Thoracic aorta (tissue), 2 donors: Measurements from ENCODE around the gene NAA25. TPM values are rescaled to one million over a fixed set of nuclear protein-coding genes. Genes with fewer than 3 reads are reported as not detected.
"Not testable (repeated sequence)": the region's sequence is repeated elsewhere in the genome, so short reads cannot be mapped to it uniquely, and the experiment has no call there.

Source experiments
- ATAC-seq: fragments of 150-250 bp; one replicate; pipeline ENCODE4 v1.8.0; 2017; ENCODE audit warnings: low read depth; ENCODE audit not compliant: insufficient number of reproducible peaks, low FRiP score
- DNase-seq: peaks from one replicate; pipeline ENCODE4 v3.0.0-alpha.2; 2020; ENCODE audit warnings: low spot score
- H3K27ac ChIP-seq, 2 donors: fragments of 200-600 bp; sonication (generic); 1 replicate in 1 of 2; 2 replicates in 1 of 2; pipeline ENCODE4 v1.5.1; 2016; ENCODE audit warnings: mild to moderate bottlenecking in 2 of 2, moderate library complexity in 2 of 2
- H3K27me3 ChIP-seq: fragments of 200-600 bp; sonication (generic); replicated peaks from 2 replicates; pipeline ENCODE4 v1.6.0; 2016; ENCODE audit warnings: mild to moderate bottlenecking; ENCODE audit not compliant: insufficient read depth
- H3K36me3 ChIP-seq: fragments of 200-600 bp; sonication (generic); one replicate; pipeline ENCODE4 v1.5.1; 2016
- H3K4me1 ChIP-seq, 2 donors: fragments of 200-600 bp; sonication (generic); 1 replicate in 1 of 2; 2 replicates in 1 of 2; pipeline versions ENCODE4 v1.5.1 to v1.6.0; 2016; ENCODE audit warnings: low read depth in 2 of 2, mild to moderate bottlenecking in 1 of 2; ENCODE audit not compliant: control insufficient read depth in 1 of 2
- H3K4me3 ChIP-seq: fragments of 200-600 bp; sonication (generic); 2 replicates; pipeline ENCODE4 v1.5.1; 2016; ENCODE audit warnings: mild to moderate bottlenecking
- H3K9me3 ChIP-seq: fragments of 200-600 bp; sonication (generic); 2 replicates; pipeline ENCODE4 v1.5.1; 2016
- total RNA-seq, 2 donors: library from RNA; depleted of rRNA; stranded (reverse); fragments of >200 nt; gene quantifications; one replicate each; pipeline versions ENCODE4 v1.1.0 to v1.2.3, GENCODE V29; 2016
- TF ChIP-seq, protein P1 (sequence below): fragments of 200-600 bp; sonication (generic); IDR thresholded peaks from one replicate; pipeline ENCODE4 v1.5.1; 2019; ENCODE audit warnings: antibody characterized with exemption

NAA25 gene
- total RNA-seq, 2 donors from 2014 or later = 16.4 to 52.1 TPM

DNA sequence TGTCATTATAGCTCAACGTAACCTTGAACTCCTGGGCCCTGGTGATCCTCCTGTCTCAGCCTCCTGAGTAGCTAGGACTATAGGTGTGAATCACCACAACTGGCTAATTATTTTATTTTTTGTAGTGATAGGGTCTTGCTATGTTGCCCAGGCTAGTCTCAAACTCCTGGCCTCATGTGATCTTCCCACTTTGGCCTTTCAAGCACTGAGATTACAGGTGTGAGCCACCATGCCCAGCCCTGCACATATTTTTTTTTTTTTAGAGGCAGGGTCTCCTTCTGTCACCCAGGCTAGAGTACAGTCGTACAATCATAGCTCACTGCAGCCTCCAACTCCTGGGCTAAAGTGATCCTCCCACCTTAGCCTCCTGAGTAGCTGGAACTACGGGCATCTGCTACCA is 104.5 kb downstream of the NAA25 start:
- no peak overlapping the region for H3K4me3 ChIP-seq
- DNase-seq (no peak), ATAC-seq (no peak)
- no peaks in the 10 kb centered on the region for H3K9me3 ChIP-seq
- H3K27ac ChIP-seq = no peak overlapping the region
- no peaks in the 10 kb centered on the region for H3K36me3 ChIP-seq
- TF ChIP-seq, protein P1, sequence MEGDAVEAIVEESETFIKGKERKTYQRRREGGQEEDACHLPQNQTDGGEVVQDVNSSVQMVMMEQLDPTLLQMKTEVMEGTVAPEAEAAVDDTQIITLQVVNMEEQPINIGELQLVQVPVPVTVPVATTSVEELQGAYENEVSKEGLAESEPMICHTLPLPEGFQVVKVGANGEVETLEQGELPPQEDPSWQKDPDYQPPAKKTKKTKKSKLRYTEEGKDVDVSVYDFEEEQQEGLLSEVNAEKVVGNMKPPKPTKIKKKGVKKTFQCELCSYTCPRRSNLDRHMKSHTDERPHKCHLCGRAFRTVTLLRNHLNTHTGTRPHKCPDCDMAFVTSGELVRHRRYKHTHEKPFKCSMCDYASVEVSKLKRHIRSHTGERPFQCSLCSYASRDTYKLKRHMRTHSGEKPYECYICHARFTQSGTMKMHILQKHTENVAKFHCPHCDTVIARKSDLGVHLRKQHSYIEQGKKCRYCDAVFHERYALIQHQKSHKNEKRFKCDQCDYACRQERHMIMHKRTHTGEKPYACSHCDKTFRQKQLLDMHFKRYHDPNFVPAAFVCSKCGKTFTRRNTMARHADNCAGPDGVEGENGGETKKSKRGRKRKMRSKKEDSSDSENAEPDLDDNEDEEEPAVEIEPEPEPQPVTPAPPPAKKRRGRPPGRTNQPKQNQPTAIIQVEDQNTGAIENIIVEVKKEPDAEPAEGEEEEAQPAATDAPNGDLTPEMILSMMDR = no peak
- H3K27me3 ChIP-seq = no peaks in the 10 kb centered on the region
- peaks cover 14 to 39% of the 10 kb centered on the region in 2 donors for H3K4me1 ChIP-seq

DNA sequence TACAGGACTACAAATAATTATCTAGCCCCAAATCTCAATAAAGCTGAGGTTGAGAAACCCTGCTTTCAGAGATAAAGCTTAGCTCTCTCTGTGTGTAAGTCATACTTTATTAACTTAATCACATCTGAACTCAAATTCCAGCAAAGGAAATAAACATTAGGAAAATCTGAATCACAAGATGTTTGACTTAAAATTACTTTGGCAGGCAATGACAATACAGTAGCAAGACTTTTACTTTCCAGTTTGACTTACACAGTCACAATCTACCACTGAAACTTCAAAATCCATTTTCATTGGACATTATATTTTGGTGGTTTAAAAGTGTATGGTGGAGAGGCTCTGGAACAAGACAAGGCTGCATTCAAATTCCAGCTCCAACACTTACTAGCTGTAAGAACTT is 107.0 kb downstream of the NAA25 start:
- no peaks in the 10 kb centered on the region for H3K36me3 ChIP-seq
- H3K27me3 ChIP-seq = no peaks in the 10 kb centered on the region
- no peaks in the 10 kb centered on the region for H3K9me3 ChIP-seq
- TF ChIP-seq, protein P1 = no peak
- peak overlapping the region; percentile 27 for H3K4me3 ChIP-seq
- peak overlapping the region; percentile 40 to 68 for H3K27ac ChIP-seq
- H3K4me1 ChIP-seq = peaks cover 14 to 50% of the 10 kb centered on the region in 2 donors
- DNase-seq = no peak
- ATAC-seq = peak; percentile 75

DNA sequence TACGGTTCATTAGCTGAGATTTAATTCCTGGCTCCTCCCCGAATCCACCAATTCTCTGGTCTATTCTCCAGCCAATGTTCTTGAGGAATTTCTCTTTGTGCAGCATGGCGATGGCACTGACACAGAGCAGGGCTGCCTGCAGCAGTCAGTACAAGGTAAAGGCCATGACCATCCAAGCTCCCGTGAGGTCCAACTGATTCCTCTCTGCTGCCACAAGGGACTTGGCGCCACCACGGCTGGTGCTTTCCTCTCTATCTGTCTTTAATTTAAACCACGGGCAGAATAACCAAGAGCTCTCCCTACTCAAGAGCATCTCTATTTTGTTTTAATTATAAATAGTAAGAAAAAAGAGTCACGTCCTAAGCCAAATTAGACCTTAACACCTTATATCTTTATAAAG is 107.8 kb downstream of the NAA25 start:
- H3K27ac ChIP-seq = peak overlapping the region; percentile 40 to 68
- DNase-seq (no peak), ATAC-seq (no peak)
- H3K9me3 ChIP-seq = no peaks in the 10 kb centered on the region
- H3K36me3 ChIP-seq = no peaks in the 10 kb centered on the region
- H3K4me3 ChIP-seq = no peak overlapping the region
- no peaks in the 10 kb centered on the region for H3K27me3 ChIP-seq
- TF ChIP-seq, protein P1 = no peak
- H3K4me1 ChIP-seq = peaks cover 14 to 51% of the 10 kb centered on the region in 2 donors

- peaks cover 14 to 50% of the 10 kb centered on the region in 2 donors for H3K4me1 ChIP-seq
- H3K27me3 ChIP-seq, H3K9me3 ChIP-seq, H3K27ac ChIP-seq, H3K4me3 ChIP-seq, ATAC-seq, DNase-seq, H3K36me3 ChIP-seq: not testable (repeated sequence)
Measured at GRCh38 chr12:111999129-111999528, 109.5 kb downstream of the NAA25 start.

DNA sequence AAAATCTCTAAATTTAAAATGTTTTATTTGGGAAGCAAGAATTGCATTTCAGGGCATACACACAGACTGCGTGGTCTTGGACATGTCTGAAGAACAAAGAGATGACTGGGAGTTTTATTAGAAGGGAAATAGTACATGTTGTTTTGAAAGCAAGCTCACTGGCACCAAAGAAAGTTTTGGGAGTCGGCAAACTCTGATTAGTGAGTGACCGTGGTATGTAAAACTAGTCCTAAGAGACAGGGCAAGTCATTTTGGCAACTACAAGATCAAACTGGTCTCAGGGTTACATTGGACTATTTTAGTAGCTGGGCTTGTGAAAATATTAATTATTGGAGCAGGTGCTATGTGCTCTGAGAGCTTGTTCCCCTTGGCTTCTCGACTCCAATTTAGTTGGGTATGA is 110.6 kb downstream of the NAA25 start:
- ATAC-seq = no peak
- H3K27ac ChIP-seq = peak overlapping the region; percentile 70 to 72
- peaks cover 14 to 50% of the 10 kb centered on the region in 2 donors for H3K4me1 ChIP-seq
- H3K9me3 ChIP-seq = no peaks in the 10 kb centered on the region
- DNase-seq = no peak
- TF ChIP-seq, protein P1 = no peak
- peak overlapping the region; percentile 34 for H3K4me3 ChIP-seq
- H3K36me3 ChIP-seq = no peaks in the 10 kb centered on the region
- no peaks in the 10 kb centered on the region for H3K27me3 ChIP-seq

GRCh38 chr12:111997300-111997699 is 111.3 kb downstream of the NAA25 start:
- H3K4me1 ChIP-seq = peaks cover 14 to 49% of the 10 kb centered on the region in 2 donors
- DNase-seq (no peak), ATAC-seq (no peak)
- no peaks in the 10 kb centered on the region for H3K36me3 ChIP-seq
- no peaks in the 10 kb centered on the region for H3K9me3 ChIP-seq
- H3K27me3 ChIP-seq = no peaks in the 10 kb centered on the region
- no peak overlapping the region for H3K4me3 ChIP-seq
- TF ChIP-seq, protein P1 = no peak
- peak overlapping the region; percentile 70 to 72 for H3K27ac ChIP-seq
